Spinal cord (tissue), 10 donors: ENCODE results near the gene CRYGD. TPM values are rescaled to one million over a fixed set of nuclear protein-coding genes. Genes with fewer than 3 reads are reported as not detected.
A peak's percentile ranks its signal among the peaks of the same experiment; 100 is the strongest.
"Not testable (repeated sequence)": the region's sequence is repeated elsewhere in the genome, so short reads cannot be mapped to it uniquely, and the experiment has no call there.

ENCODE experiments used
- DNase-seq, 6 donors: peaks; one replicate each; pipeline versions ENCODE4 v3.0.0 to v3.0.0-alpha.2; 2013 to 2015; ENCODE audit warnings: low spot score in 6 of 6, low read depth in 4 of 6
- H3K27ac ChIP-seq: one replicate; pipeline ENCODE4 v1.5.1; 2013; ENCODE audit warnings: low read depth, low read length, control low read depth
- H3K27me3 ChIP-seq: one replicate; pipeline ENCODE4 v1.6.1; 2013; ENCODE audit warnings: low read length; ENCODE audit not compliant: control insufficient read depth, insufficient read depth
- H3K36me3 ChIP-seq: one replicate; pipeline ENCODE4 v1.6.1; 2013; ENCODE audit warnings: low read length; ENCODE audit not compliant: control insufficient read depth, insufficient read depth
- H3K4me1 ChIP-seq: one replicate; pipeline ENCODE4 v1.6.1; 2013; ENCODE audit warnings: low read length; ENCODE audit not compliant: control insufficient read depth, insufficient read depth
- H3K4me3 ChIP-seq: one replicate; pipeline ENCODE4 v1.5.1; 2013; ENCODE audit warnings: low read depth, low read length, control low read depth
- H3K9me3 ChIP-seq: one replicate; pipeline ENCODE4 v1.6.1; 2013; ENCODE audit warnings: low read length; ENCODE audit not compliant: control insufficient read depth, insufficient read depth
- WGBS: methylation state at CpG from one replicate; pipeline ENCODE4 v1.1.5; 2013; ENCODE audit warnings: missing lambda C conversion rate; ENCODE audit not compliant: insufficient coverage; 5-methylcytosine and 5-hydroxymethylcytosine counted together
- polyA plus RNA-seq, 2 donors: library from polyadenylated mRNA; unstranded; fragments of 120-200 nt; gene quantifications; one replicate each; pipeline ENCODE4 v1.2.1, GENCODE V29; 2013; ENCODE audit not compliant: insufficient read length in 2 of 2
- total RNA-seq, 2 donors: library from RNA; depleted of rRNA in 1 of 2; stranded (reverse); fragments of 120-200 nt in 1 of 2; fragments of >200 nt in 1 of 2; gene quantifications; one replicate each; pipeline versions ENCODE4 v1.2.3 to v1.2.4, GENCODE V29; 2013 to 2014
- donor health status: healthy.

The CRYGD gene
- total and polyA plus RNA-seq, 4 donors: 0.83 to 7.1 (median 3.1) TPM

- Histone ChIP-seq H3K27ac (no peak overlapping the region), H3K4me1 (no peaks in the 10 kb centered on the region), H3K36me3 (no peaks in the 10 kb centered on the region), H3K9me3 (no peaks in the 10 kb centered on the region), H3K27me3 (no peaks in the 10 kb centered on the region), H3K4me3 (no peak overlapping the region)
- 86% methylated on average over 3 of the region's 3 CpGs for WGBS
- DNase-seq: no peak
Observed at GRCh38 chr2:208147759-208148158, 23.4 kb upstream of the CRYGD start.

- Histone ChIP-seq H3K36me3 (no peaks in the 10 kb centered on the region), H3K4me3 (no peak overlapping the region), H3K9me3 (no peaks in the 10 kb centered on the region), H3K4me1 (peaks cover 2% of the 10 kb centered on the region), H3K27me3 (no peaks in the 10 kb centered on the region), H3K27ac (no peak overlapping the region)
- no peak for DNase-seq
Observed at GRCh38 chr2:208147008-208147407, 22.7 kb upstream of the CRYGD start.

- 76% methylated on average over 3 of the region's 6 CpGs for WGBS
- Histone ChIP-seq H3K9me3 (no peaks in the 10 kb centered on the region), H3K4me3 (no peak within 1 kb of the TSS), H3K27ac (no peak within 1 kb of the TSS), H3K36me3 (no peaks in the 10 kb centered on the region), H3K4me1 (peaks cover 2% of the 10 kb centered on the region), H3K27me3 (no peaks in the 10 kb centered on the region)
- DNase-seq: no peak
Observed at GRCh38 chr2:208146006-208146405, 21.7 kb upstream of the CRYGD start, which contains the start of gene CRYGB. Gene CRYGB, minus strand, starts transcription at chr2:208146158. Its CDS starts 38 bp downstream, at chr2:208146120.

GRCh38 chr2:208142925-208143799 is 18.8 kb upstream of the CRYGD start:
- 64% methylated on average over 5 of the region's 14 CpGs for WGBS
- H3K4me1 ChIP-seq: peaks cover 2% of the 10 kb centered on the region
- H3K27ac ChIP-seq: no peak overlapping the region
- H3K36me3 ChIP-seq: no peaks in the 10 kb centered on the region
- DNase-seq: no peak
- H3K4me3 ChIP-seq: no peak overlapping the region
- H3K27me3 ChIP-seq: no peaks in the 10 kb centered on the region
- no peaks in the 10 kb centered on the region for H3K9me3 ChIP-seq

GRCh38 chr2:208142240-208142924 is 18.1 kb upstream of the CRYGD start:
- Histone ChIP-seq H3K27me3 (no peaks in the 10 kb centered on the region), H3K27ac (no peak overlapping the region), H3K9me3 (no peaks in the 10 kb centered on the region), H3K4me1 (peaks cover 2% of the 10 kb centered on the region), H3K4me3 (no peak overlapping the region), H3K36me3 (no peaks in the 10 kb centered on the region)
- 28% methylated on average over 4 of the region's 8 CpGs for WGBS
- peak in 2 of 6 donors; percentile 60 to 85 for DNase-seq

GRCh38 chr2:208139447-208139846 is 15.1 kb upstream of the CRYGD start:
- peaks cover 9% of the 10 kb centered on the region for H3K4me1 ChIP-seq
- no peaks in the 10 kb centered on the region for H3K36me3 ChIP-seq
- H3K27ac ChIP-seq: no peak overlapping the region
- no peak overlapping the region for H3K4me3 ChIP-seq
- no peak for DNase-seq
- 94% methylated on average over 18 of the region's 18 CpGs for WGBS
- no peaks in the 10 kb centered on the region for H3K27me3 ChIP-seq
- no peaks in the 10 kb centered on the region for H3K9me3 ChIP-seq

GRCh38 chr2:208138334-208138733 is 14.0 kb upstream of the CRYGD start:
- DNase-seq, H3K36me3 ChIP-seq, H3K27ac ChIP-seq, H3K4me3 ChIP-seq, H3K27me3 ChIP-seq, H3K9me3 ChIP-seq, H3K4me1 ChIP-seq: not testable (repeated sequence)
- WGBS: 100% methylated on average over 3 of the region's 7 CpGs

- WGBS: 88% methylated on average over 2 of the region's 2 CpGs
- Histone ChIP-seq H3K27me3 (no peaks in the 10 kb centered on the region), H3K4me1 (peaks cover 7% of the 10 kb centered on the region), H3K9me3 (no peaks in the 10 kb centered on the region), H3K36me3 (no peaks in the 10 kb centered on the region), H3K27ac (no peak overlapping the region), H3K4me3 (no peak overlapping the region)
- DNase-seq: no peak
Observed at GRCh38 chr2:208136716-208137094, 12.4 kb upstream of the CRYGD start.

GRCh38 chr2:208135794-208136715 is 11.7 kb upstream of the CRYGD start:
- Histone ChIP-seq H3K27me3 (no peaks in the 10 kb centered on the region), H3K4me1 (peaks cover 7% of the 10 kb centered on the region), H3K36me3 (no peaks in the 10 kb centered on the region), H3K27ac (no peak overlapping the region), H3K4me3 (no peak overlapping the region), H3K9me3 (no peaks in the 10 kb centered on the region)
- DNase-seq: no peak
- WGBS: 76% methylated on average over 7 of the region's 11 CpGs
